Endothelial cell (in vitro differentiated cells): ENCODE measurements around the gene CRADD. TPM values are rescaled to one million over a fixed set of nuclear protein-coding genes. Genes with fewer than 3 reads are reported as not detected.

Experiments used
- DNase-seq: peaks from one replicate; pipeline ENCODE4 v3.0.0; 2021; ENCODE audit warnings: low spot score
- H3K27ac Mint-ChIP-seq: one replicate; pipeline ENCODE4 v1.8.0; 2021; ENCODE audit warnings: mixed read lengths, inconsistent platforms; ENCODE audit not compliant: unreplicated experiment
- H3K27me3 Mint-ChIP-seq: one replicate; pipeline ENCODE4 v1.8.0; 2021; ENCODE audit warnings: mild to moderate bottlenecking, moderate library complexity, mixed read lengths, inconsistent platforms; ENCODE audit not compliant: unreplicated experiment
- H3K36me3 Mint-ChIP-seq: one replicate; pipeline ENCODE4 v1.8.0; 2021; ENCODE audit warnings: mild to moderate bottlenecking, low read depth, mixed read lengths, inconsistent platforms; ENCODE audit not compliant: unreplicated experiment
- H3K4me1 Mint-ChIP-seq: one replicate; pipeline ENCODE4 v1.8.0; 2021; ENCODE audit warnings: mild to moderate bottlenecking, mixed read lengths, inconsistent platforms; ENCODE audit not compliant: unreplicated experiment
- H3K4me3 Mint-ChIP-seq: one replicate; pipeline ENCODE4 v1.8.0; 2021; ENCODE audit warnings: mild to moderate bottlenecking, mixed read lengths, inconsistent platforms; ENCODE audit not compliant: unreplicated experiment
- H3K9me3 Mint-ChIP-seq: one replicate; pipeline ENCODE4 v1.8.0; 2021; ENCODE audit warnings: mixed read lengths, inconsistent platforms; ENCODE audit not compliant: unreplicated experiment
- CTCF ChIP-seq: fragments of 200-600 bp; sonication (generic); IDR thresholded peaks from one replicate; pipeline ENCODE4 v1.5.0; 2021; ENCODE audit warnings: antibody characterized with exemption; ENCODE audit not compliant: unreplicated experiment
- total RNA-seq: library from RNA; stranded (reverse); fragmentation: NEBNext Ultra II Directional; extraction: Animal tissue kit (Norgen Biotek cat#: 25700); gene quantifications from one replicate; pipeline ENCODE4 v1.2.1, GENCODE V29; 2021; ENCODE audit not compliant: unreplicated experiment

The CRADD gene
- total RNA-seq, 1 donor from 2014 or later: 6.5 TPM

DNA sequence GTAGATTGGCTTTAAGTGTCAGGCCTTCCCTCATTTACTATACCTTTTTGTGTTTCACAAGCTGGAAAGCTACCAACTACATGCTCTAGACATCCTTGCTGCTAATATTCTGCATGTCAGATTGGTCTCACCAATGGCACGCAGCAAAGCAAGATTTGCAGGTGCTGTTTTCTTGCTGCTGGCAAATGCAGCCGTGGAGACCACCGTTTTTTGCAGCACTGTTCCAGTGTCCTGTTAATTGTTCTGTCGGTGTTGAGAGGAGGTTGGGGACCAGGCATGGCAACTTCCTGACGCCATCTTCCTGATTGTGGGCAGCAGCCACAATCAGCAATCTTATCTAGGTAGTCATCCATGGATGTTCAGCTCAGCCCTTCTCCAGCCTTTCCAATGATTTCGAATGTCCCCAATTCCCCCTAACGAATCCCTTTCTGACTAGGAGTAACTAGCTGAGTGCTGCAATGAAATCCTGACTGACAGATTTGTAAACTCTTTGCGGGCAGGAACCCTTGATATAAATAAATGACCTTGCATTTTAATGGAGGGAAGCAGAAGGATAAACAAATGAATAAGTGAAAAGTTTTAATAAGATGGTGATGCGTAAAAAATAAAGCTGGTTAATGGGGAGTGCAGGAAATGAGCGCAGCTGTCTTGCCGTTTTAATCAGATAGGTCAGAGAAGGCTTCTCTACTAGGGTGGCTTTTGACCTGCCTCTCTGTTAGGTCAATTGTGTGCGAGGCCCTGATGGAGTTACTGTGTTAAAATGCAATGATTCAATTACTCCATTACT, 574 bp upstream of the CRADD start:
- Mint-ChIP-seq H3K36me3 (peaks cover 3% of the 10 kb centered on the region), H3K4me1 (peaks cover 23% of the 10 kb centered on the region), H3K9me3 (no peaks in the 10 kb centered on the region), H3K27me3 (peaks cover 4% of the 10 kb centered on the region), H3K27ac (peak overlapping the region; percentile 99), H3K4me3 (peak overlapping the region; percentile 93)
- no peak for TF ChIP-seq CTCF
- no peak for DNase-seq

GRCh38 chr12:93678779-93679178, 1.6 kb downstream of the CRADD start:
- H3K27me3 Mint-ChIP-seq: peaks cover 5% of the 10 kb centered on the region
- no peaks in the 10 kb centered on the region for H3K9me3 Mint-ChIP-seq
- no peak for TF ChIP-seq CTCF
- peak overlapping the region; percentile 99 for H3K27ac Mint-ChIP-seq
- no peak for DNase-seq
- peaks cover 3% of the 10 kb centered on the region for H3K36me3 Mint-ChIP-seq
- H3K4me1 Mint-ChIP-seq: peaks cover 23% of the 10 kb centered on the region
- H3K4me3 Mint-ChIP-seq: peak overlapping the region; percentile 93

DNA sequence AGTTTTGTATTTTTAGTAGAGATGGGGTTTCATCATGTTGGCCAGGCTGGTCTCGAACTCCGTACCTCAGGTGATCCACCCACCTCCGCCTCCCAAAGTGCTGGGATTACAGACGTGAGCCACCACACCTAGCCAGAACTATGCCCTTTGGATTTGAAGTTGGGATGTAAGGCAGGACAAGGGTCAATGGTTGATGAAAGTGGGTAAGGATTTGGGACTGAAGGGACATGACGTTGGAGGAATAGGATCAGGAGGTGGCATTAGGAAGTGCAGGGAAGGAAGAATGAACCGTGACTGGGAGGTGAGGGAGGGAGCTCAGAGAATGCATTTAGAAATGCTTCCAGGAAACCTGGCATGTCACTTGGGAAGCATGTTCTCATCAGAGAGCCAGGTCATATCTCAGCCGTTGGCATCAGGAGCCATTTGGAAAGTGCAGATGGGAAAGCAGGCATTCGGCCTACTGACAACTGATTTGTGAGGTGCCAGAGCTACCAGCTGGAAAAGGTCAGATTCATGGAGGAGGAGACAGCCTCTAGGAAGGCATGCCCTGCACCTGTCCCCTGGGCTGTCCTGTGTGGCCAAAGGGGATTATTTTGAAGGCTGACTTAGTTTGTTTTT, 2.2 kb downstream of the CRADD start:
- Mint-ChIP-seq H3K27me3 (peaks cover 5% of the 10 kb centered on the region), H3K36me3 (peaks cover 3% of the 10 kb centered on the region), H3K9me3 (no peaks in the 10 kb centered on the region), H3K4me3 (peak overlapping the region; percentile 8), H3K4me1 (peaks cover 23% of the 10 kb centered on the region), H3K27ac (peak overlapping the region; percentile 99)
- DNase-seq: no peak
- TF ChIP-seq CTCF: no peak

DNA sequence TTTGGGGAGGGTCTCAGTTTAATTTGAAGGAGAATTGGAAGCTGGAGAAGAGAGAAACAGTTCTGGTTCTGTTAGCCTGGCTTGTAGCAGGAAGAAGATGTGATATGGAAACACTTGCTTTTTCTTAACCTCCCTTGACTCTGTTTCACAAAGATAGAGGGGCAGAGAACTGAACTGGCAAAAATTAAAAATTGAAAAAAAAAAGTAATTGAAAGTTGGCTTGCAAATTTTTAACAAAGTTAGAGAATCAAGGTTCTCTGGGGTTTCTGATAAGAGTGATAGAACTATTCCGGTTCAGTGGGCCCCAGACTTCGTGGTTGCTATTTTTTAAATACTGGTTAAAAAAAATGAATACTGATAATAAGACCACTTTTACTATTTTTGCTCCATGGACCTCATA, 2.8 kb downstream of the CRADD start:
- H3K4me1 Mint-ChIP-seq: peaks cover 23% of the 10 kb centered on the region
- no peak overlapping the region for H3K4me3 Mint-ChIP-seq
- peaks cover 3% of the 10 kb centered on the region for H3K36me3 Mint-ChIP-seq
- no peak overlapping the region for H3K27ac Mint-ChIP-seq
- no peak for TF ChIP-seq CTCF
- H3K9me3 Mint-ChIP-seq: no peaks in the 10 kb centered on the region
- no peak for DNase-seq
- peaks cover 5% of the 10 kb centered on the region for H3K27me3 Mint-ChIP-seq

DNA sequence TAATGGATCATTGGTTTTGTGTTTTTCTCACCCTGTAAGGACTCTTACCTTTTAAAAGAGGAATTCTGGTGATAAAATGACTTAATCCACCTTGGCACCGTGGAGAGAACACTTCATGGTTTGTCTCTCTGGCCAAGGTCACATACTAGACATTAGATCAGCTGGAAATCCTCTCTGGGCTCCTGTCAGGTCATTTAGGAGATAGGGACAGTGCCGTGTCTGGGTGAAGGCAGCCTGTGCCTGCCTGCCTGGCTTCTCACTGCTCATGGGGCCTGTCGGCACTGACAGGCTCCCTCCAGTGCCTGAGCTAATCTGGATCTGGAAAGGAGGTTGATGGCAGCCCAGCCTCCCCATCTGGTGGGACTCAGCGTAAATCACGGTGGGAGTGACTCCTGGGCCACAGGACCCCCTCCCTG, 5.7 kb downstream of the CRADD start:
- H3K27ac Mint-ChIP-seq: no peak overlapping the region
- DNase-seq: no peak

More for the DNA sequence above, 5.7 kb downstream of the CRADD start:
- peaks cover 1% of the 10 kb centered on the region for H3K27me3 Mint-ChIP-seq
- TF ChIP-seq CTCF: no peak
- H3K4me1 Mint-ChIP-seq: peaks cover 16% of the 10 kb centered on the region
- no peak overlapping the region for H3K4me3 Mint-ChIP-seq
- H3K36me3 Mint-ChIP-seq: peaks cover 3% of the 10 kb centered on the region
- no peaks in the 10 kb centered on the region for H3K9me3 Mint-ChIP-seq
